A172 (cell line): ENCODE data around the gene RFESD. TPM values are rescaled to one million over a fixed set of nuclear protein-coding genes. Genes with fewer than 3 reads are reported as not detected.

Experiments
- total RNA-seq: library from RNA; depleted of rRNA; stranded (reverse); fragments of >200 nt; shearing (Covaris generic); gene quantifications from 2 replicates; pipeline ENCODE4 v1.2.3, GENCODE V29; 2014; rRNA removed

RFESD gene
- total RNA-seq, 1 experiment from 2014 or later, result 7.1 TPM

Other genes starting within 250 kb of the RFESD start
- 83.3 and 94.5 TPM in 2 replicates for gene SKIC3, start 91.8 kb upstream of the RFESD start, total RNA-seq
- gene ARSK, start 91.7 kb upstream of the RFESD start, total RNA-seq, result 18.3 and 21.3 TPM in 2 replicates
- gene GPR150, start 26.7 kb upstream of the RFESD start, total RNA-seq, result not detected in 2 replicates
- not detected in 2 replicates for gene SPATA9, start 36.2 kb downstream of the RFESD start, total RNA-seq
- gene RHOBTB3, start 84.6 kb downstream of the RFESD start, total RNA-seq, result 199 and 274 TPM in 2 replicates
- gene GLRX, start 175.9 kb downstream of the RFESD start, total RNA-seq, result 54.3 and 63.6 TPM in 2 replicates